Osteocyte (in vitro differentiated cells): ENCODE results near the gene ATP2A2. TPM values are rescaled to one million over a fixed set of nuclear protein-coding genes. Genes with fewer than 3 reads are reported as not detected.

Source experiments
- DNase-seq: peaks from one replicate; pipeline ENCODE4 v3.0.0; 2021; ENCODE audit warnings: mixed read lengths; ENCODE audit not compliant: unreplicated experiment; ENCODE audit errors: extremely low spot score
- H3K27ac Mint-ChIP-seq: one replicate; pipeline ENCODE4 v1.8.0; 2021; ENCODE audit warnings: mild to moderate bottlenecking, mixed read lengths; ENCODE audit not compliant: unreplicated experiment
- H3K27me3 Mint-ChIP-seq: one replicate; pipeline ENCODE4 v1.8.0; 2021; ENCODE audit warnings: mixed read lengths; ENCODE audit not compliant: unreplicated experiment
- H3K36me3 Mint-ChIP-seq: one replicate; pipeline ENCODE4 v1.8.0; 2021; ENCODE audit warnings: mixed read lengths; ENCODE audit not compliant: unreplicated experiment
- H3K4me1 Mint-ChIP-seq: one replicate; pipeline ENCODE4 v1.8.0; 2021; ENCODE audit warnings: mixed read lengths; ENCODE audit not compliant: unreplicated experiment
- H3K4me3 Mint-ChIP-seq: one replicate; pipeline ENCODE4 v1.8.0; 2021; ENCODE audit warnings: mild to moderate bottlenecking, moderate library complexity, mixed read lengths; ENCODE audit not compliant: unreplicated experiment
- H3K9me3 Mint-ChIP-seq: one replicate; pipeline ENCODE4 v1.8.0; 2021; ENCODE audit warnings: mixed read lengths; ENCODE audit not compliant: unreplicated experiment
- total RNA-seq: library from RNA; stranded (reverse); gene quantifications from 2 replicates; pipeline ENCODE4 v1.2.1, GENCODE V29; 2021
- TF ChIP-seq, protein P1 (sequence below): fragments of 200-600 bp; sonication (generic); IDR thresholded peaks from 2 replicates; pipeline ENCODE4 v1.5.0; 2021; ENCODE audit warnings: antibody characterized with exemption, mild to moderate bottlenecking, moderate library complexity

Gene ATP2A2
- total RNA-seq, 1 donor from 2014 or later, result 183 TPM

DNA sequence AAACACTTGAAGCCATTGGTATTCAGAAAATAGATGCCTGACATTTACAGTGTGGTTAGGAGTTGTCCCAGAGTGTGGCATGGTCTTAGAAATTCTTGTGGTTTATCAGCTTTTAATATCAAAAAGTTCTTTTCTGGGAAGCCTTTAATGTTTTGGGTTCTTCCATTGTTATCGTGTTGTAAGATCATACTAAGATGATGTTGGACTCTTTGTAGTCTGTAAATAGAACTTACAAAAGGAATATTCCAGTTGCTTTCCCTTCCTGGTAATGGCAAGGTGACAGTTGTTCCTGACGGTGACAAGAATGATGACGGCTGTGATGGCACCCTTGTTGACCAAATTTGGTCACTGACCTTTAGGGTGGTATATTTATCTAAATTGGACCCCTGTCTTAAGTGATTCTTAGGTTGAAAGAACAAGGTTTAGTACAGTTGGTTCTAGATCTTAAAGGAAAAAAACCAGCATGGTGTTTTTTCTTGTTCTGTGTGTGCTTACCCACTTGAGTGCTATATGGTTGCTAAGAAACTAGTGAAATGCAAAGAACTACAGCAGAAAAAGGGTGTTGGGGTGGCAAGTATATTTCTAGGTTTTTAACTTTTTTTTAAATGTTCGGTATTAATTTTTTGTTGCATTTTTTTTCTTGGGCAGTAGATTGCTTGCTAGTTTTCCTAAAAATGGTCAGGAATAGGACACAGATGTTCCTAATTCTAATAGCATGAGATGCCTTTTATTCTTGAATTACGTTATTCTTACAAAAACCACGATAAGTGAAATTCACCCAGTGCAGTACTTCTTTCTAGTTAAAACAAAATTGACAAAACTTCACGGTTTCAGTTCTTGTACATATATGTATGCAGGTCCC is 2.1 kb downstream of the ATP2A2 start:
- Mint-ChIP-seq H3K4me1 (peaks cover 59% of the 10 kb centered on the region), H3K36me3 (peaks cover 37% of the 10 kb centered on the region), H3K27me3 (no peaks in the 10 kb centered on the region), H3K27ac (peak overlapping the region; percentile 79), H3K4me3 (peak overlapping the region; percentile 87), H3K9me3 (no peaks in the 10 kb centered on the region)
- TF ChIP-seq, protein P1, sequence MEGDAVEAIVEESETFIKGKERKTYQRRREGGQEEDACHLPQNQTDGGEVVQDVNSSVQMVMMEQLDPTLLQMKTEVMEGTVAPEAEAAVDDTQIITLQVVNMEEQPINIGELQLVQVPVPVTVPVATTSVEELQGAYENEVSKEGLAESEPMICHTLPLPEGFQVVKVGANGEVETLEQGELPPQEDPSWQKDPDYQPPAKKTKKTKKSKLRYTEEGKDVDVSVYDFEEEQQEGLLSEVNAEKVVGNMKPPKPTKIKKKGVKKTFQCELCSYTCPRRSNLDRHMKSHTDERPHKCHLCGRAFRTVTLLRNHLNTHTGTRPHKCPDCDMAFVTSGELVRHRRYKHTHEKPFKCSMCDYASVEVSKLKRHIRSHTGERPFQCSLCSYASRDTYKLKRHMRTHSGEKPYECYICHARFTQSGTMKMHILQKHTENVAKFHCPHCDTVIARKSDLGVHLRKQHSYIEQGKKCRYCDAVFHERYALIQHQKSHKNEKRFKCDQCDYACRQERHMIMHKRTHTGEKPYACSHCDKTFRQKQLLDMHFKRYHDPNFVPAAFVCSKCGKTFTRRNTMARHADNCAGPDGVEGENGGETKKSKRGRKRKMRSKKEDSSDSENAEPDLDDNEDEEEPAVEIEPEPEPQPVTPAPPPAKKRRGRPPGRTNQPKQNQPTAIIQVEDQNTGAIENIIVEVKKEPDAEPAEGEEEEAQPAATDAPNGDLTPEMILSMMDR, result no peak
- no peak for DNase-seq

- Mint-ChIP-seq H3K4me3 (peak overlapping the region; percentile 87), H3K36me3 (peaks cover 47% of the 10 kb centered on the region)
Observed at GRCh38 chr12:110284597-110284996, 3.5 kb downstream of the ATP2A2 start.

DNA sequence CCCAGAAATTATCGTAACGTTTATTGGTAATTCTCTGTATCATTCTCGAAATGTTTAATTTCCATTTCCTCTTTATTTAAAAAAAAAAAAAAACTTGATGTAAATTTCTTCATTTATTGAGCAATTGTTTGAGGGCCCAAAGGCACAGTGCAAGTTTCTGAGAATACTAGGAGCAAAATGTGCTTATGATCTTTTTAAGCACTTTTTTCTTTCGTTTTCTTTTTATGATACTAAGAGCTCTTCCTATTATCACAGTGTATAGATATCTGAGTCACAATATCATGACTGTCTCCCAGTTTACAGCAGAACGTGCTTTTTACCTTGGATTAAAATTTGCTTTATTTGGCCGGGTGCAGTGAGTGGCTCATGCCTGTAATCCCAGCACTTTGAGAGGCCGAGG is 5.6 kb downstream of the ATP2A2 start:
- H3K4me3 Mint-ChIP-seq, result no peak overlapping the region
- no peaks in the 10 kb centered on the region for H3K9me3 Mint-ChIP-seq
- peaks cover 61% of the 10 kb centered on the region for H3K36me3 Mint-ChIP-seq

More at GRCh38 chr12:110284597-110284996, 3.5 kb downstream of the ATP2A2 start:
- Mint-ChIP-seq H3K9me3 (no peaks in the 10 kb centered on the region), H3K27me3 (no peaks in the 10 kb centered on the region), H3K4me1 (peaks cover 65% of the 10 kb centered on the region), H3K27ac (peak overlapping the region; percentile 64)
- no peak for DNase-seq
- TF ChIP-seq, protein P1, result no peak

DNA sequence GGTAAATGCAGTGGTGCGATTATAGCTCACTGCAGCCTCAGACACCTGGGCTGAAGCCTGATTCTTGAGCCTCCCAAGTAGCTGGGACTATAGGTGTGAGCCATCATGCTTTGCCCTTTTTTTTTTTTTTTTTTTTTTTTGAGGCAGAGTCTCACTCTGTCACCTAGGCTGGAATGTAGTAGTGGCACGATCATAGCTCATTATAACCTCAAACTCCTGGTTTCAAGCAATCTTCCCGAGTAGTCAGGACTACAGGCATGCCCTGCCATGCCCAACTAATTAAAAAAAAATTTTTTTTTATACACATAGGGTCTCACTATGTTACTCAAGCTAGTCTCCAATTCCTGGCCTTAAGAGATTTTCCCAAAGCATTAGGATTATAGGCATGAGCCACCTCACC is 6.9 kb downstream of the ATP2A2 start:
- Mint-ChIP-seq H3K27ac (no peak overlapping the region), H3K4me1 (peaks cover 54% of the 10 kb centered on the region), H3K36me3 (peaks cover 67% of the 10 kb centered on the region), H3K27me3 (no peaks in the 10 kb centered on the region), H3K9me3 (no peaks in the 10 kb centered on the region), H3K4me3 (no peak overlapping the region)
- TF ChIP-seq, protein P1, result no peak
- no peak for DNase-seq

More for the DNA sequence above, 5.6 kb downstream of the ATP2A2 start:
- peak overlapping the region; percentile 54 for H3K27ac Mint-ChIP-seq
- TF ChIP-seq, protein P1, result no peak
- no peaks in the 10 kb centered on the region for H3K27me3 Mint-ChIP-seq
- H3K4me1 Mint-ChIP-seq, result peaks cover 59% of the 10 kb centered on the region
- DNase-seq, result no peak

DNA sequence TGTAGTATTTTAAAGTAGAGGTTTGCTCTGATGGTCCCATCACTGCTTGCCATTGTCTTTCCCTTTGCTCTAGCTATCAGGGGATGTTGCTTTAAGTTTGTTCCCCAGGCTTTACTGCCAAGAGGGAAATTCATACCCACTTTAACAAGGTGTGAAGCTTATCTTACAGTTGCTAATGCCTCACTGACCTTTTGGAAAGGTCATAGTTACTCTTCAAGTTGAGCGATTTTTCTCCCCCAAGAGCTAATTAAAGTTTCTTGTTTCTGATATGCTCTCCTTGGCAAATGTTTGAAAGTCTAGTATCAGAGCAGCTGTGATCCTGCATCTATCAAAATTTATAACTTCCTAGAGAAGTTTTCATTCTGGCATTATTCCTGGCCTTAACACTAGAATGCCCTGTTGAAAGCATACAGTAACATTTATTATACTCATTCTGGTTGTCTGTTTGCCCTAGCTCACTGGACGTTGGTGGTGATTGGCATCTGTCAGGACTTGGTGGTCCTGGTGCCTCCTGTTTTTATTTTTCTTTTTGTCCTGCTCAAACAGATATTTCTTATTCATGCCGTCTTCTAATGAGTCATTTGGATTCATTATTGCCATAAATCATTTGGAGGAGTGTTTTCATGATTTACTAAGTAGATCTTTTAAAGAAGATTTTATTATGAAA is 8.1 kb downstream of the ATP2A2 start:
- peak overlapping the region; percentile 63 for H3K27ac Mint-ChIP-seq
- no peaks in the 10 kb centered on the region for H3K27me3 Mint-ChIP-seq
- H3K4me3 Mint-ChIP-seq, result no peak overlapping the region
- TF ChIP-seq, protein P1, result no peak
- DNase-seq, result no peak
- H3K9me3 Mint-ChIP-seq, result no peaks in the 10 kb centered on the region
- peaks cover 42% of the 10 kb centered on the region for H3K4me1 Mint-ChIP-seq
- H3K36me3 Mint-ChIP-seq, result peaks cover 60% of the 10 kb centered on the region
